Astrocyte of the spinal cord (primary cell): ENCODE data around the gene BMPR1B.

Experiments
- DNase-seq: peaks from one replicate; pipeline ENCODE4 v3.0.0; 2011; ENCODE audit warnings: low read depth, low spot score
- H3K4me3 ChIP-seq: 2 replicates; pipeline ENCODE4 v1.5.1; 2011; ENCODE audit warnings: low read depth, mild to moderate bottlenecking, low read length, moderate library complexity
- CTCF ChIP-seq: IDR thresholded peaks from 2 replicates; pipeline ENCODE4 v1.5.1; 2012; ENCODE audit warnings: low read depth, mild to moderate bottlenecking, low read length, inconsistent platforms
- in situ Hi-C: cut with HindIII; loops from 2 replicates; pipeline ENCODE4 v1.10.0; 2017; ENCODE audit warnings: low sequenced_read_pairs

BMPR1B gene

GRCh38 chr4:94856030-94856429, 98.3 kb downstream of the BMPR1B start:
- DNase-seq: no peak
- no peak overlapping the region for H3K4me3 ChIP-seq
- in situ Hi-C loops: no loop called here
- no peak for TF ChIP-seq CTCF

GRCh38 chr4:94870146-94870545, 112.4 kb downstream of the BMPR1B start:
- in situ Hi-C loops: no loop called here
- no peak for TF ChIP-seq CTCF
- no peak for DNase-seq
- no peak overlapping the region for H3K4me3 ChIP-seq

- H3K4me3 ChIP-seq: no peak overlapping the region
- DNase-seq: no peak
- TF ChIP-seq CTCF: no peak
- in situ Hi-C loops: no loop called here
Observed at GRCh38 chr4:94871644-94872305, 114.0 kb downstream of the BMPR1B start.

GRCh38 chr4:94877973-94878372, 120.2 kb downstream of the BMPR1B start:
- peak; percentile 50 for DNase-seq
- TF ChIP-seq CTCF: no peak
- in situ Hi-C loops: no loop called here
- H3K4me3 ChIP-seq: no peak overlapping the region

- peak; percentile 50 for DNase-seq
- TF ChIP-seq CTCF: no peak
- H3K4me3 ChIP-seq: no peak overlapping the region
- in situ Hi-C loops: no loop called here
Observed at GRCh38 chr4:94880956-94881355, 123.2 kb downstream of the BMPR1B start.

- DNase-seq: no peak
- no peak overlapping the region for H3K4me3 ChIP-seq
- in situ Hi-C loops: no loop called here
- no peak for TF ChIP-seq CTCF
Observed at GRCh38 chr4:94882756-94883155, 125.0 kb downstream of the BMPR1B start.
